HepG2 (cell line): ENCODE measurements around the gene RGS13. TPM values are rescaled to one million over a fixed set of nuclear protein-coding genes. Genes with fewer than 3 reads are reported as not detected.

Experiments used
- ATAC-seq: fragments of 200-7000 bp; cut with Tn5 transposase; 3 replicates; pipeline ENCODE4 v1.9.1; 2020; ENCODE audit warnings: mild to moderate bottlenecking, moderate library complexity
- BruUV-seq: library from RNA; stranded (reverse); fragments of 400-500 nt; replicated peaks from 2 replicates; lab custom pipeline; 2021; lab: Mats Ljungman, UMichigan
- CTCF ChIA-PET: fragments of 300-600 bp; formaldehyde crosslinking; extraction: SDS; loops from one replicate; lab custom pipeline; 2021; ENCODE audit warnings: low total read pairs, inconsistent platforms, low intra/inter-chr PET ratio; lab: Yijun Ruan, JAX
- POLR2A ChIA-PET: fragments of 350-600 bp; sonication (Branson Sonifier 250); formaldehyde crosslinking; loops from one replicate; lab custom pipeline; 2020; ENCODE audit warnings: antibody characterized with exemption, inconsistent platforms; lab: Yijun Ruan, JAX
- DNase-seq: peaks from one replicate; pipeline ENCODE4 v3.0.0-alpha.2; 2015; ENCODE audit warnings: low spot score
- FAIRE-seq: peaks from 3 replicates; lab custom pipeline; 2011; peaks lifted over from hg19 to GRCh38; lab: Jason Lieb, UNC
- H2AFZ ChIP-seq: one replicate; pipeline ENCODE4 v1.6.1; 2011; ENCODE audit warnings: low read length, inconsistent platforms
- H3K27ac ChIP-seq: fragments of 300-600 bp; 3 replicates; pipeline ENCODE4 v1.8.0; 2011; ENCODE audit warnings: mixed run types, mild to moderate bottlenecking, mixed read lengths, low read length, inconsistent platforms; ENCODE audit not compliant: insufficient read depth; ENCODE audit errors: extremely low read length
- H3K27me3 ChIP-seq, 2 experiments: fragments of 200-600 bp in 1 of 2; 2 replicates in 1 of 2; 3 replicates in 1 of 2; pipeline versions ENCODE4 v1.6.0 to v1.8.0; 2011; ENCODE audit warnings: low read length in 2 of 2, mild to moderate bottlenecking in 2 of 2, moderate library complexity in 2 of 2, inconsistent platforms in 1 of 2; ENCODE audit not compliant: insufficient read depth in 2 of 2, control insufficient read depth in 1 of 2
- H3K36me3 ChIP-seq, 2 experiments: fragments of 200-600 bp in 1 of 2; replicated peaks in 1 of 2; 2 replicates in 1 of 2; 3 replicates in 1 of 2; pipeline versions ENCODE4 v1.5.1 to v1.8.0; 2011; ENCODE audit warnings: low read length in 2 of 2, inconsistent platforms in 1 of 2; ENCODE audit not compliant: insufficient read depth in 2 of 2, control insufficient read depth in 1 of 2
- H3K4me1 ChIP-seq: 2 replicates; pipeline ENCODE4 v1.5.1; 2012; ENCODE audit warnings: low read length, inconsistent platforms; ENCODE audit not compliant: insufficient read depth
- H3K4me2 ChIP-seq: 2 replicates; pipeline ENCODE4 v1.6.0; 2011; ENCODE audit warnings: low read depth, low read length, inconsistent platforms
- H3K4me3 ChIP-seq, 3 experiments: fragments of 200-600 bp in 1 of 3; sonication (generic), shearing (Covaris generic) in 1 of 3; replicated peaks in 1 of 3; 2 replicates each; pipeline ENCODE4 v1.5.1; 2011 to 2016; ENCODE audit warnings: low read length in 3 of 3, inconsistent platforms in 2 of 3, low read depth in 2 of 3, mild to moderate bottlenecking in 2 of 3, control low read depth in 1 of 3, mixed read lengths in 1 of 3; ENCODE audit not compliant: insufficient read depth in 1 of 3
- H3K79me2 ChIP-seq: one replicate; pipeline ENCODE4 v1.6.1; 2011; ENCODE audit warnings: low read length, inconsistent platforms; ENCODE audit not compliant: insufficient read depth
- H3K9ac ChIP-seq: 2 replicates; pipeline ENCODE4 v1.6.0; 2011; ENCODE audit warnings: mild to moderate bottlenecking, low read depth, low read length, inconsistent platforms; ENCODE audit not compliant: insufficient read depth
- H3K9me3 ChIP-seq: 2 replicates; pipeline ENCODE4 v1.5.1; 2012; ENCODE audit warnings: mild to moderate bottlenecking, low read length
- H4K20me1 ChIP-seq: 2 replicates; pipeline ENCODE4 v1.6.0; 2011; ENCODE audit warnings: inconsistent platforms, mild to moderate bottlenecking, low read length, moderate library complexity; ENCODE audit not compliant: insufficient read depth
- ARHGAP35 ChIP-seq: sonication (generic); formaldehyde crosslinking; IDR thresholded peaks from 2 replicates; pipeline ENCODE4 v1.9.0; 2022; ENCODE audit warnings: mild to moderate bottlenecking, inconsistent platforms, moderate library complexity, missing genetic modification reagents, borderline replicate concordance
- CREM ChIP-seq, 2 experiments: sonication (generic) in 1 of 2; formaldehyde crosslinking in 1 of 2; IDR thresholded peaks; 2 replicates each; pipeline versions ENCODE4 v1.4.0 to v1.6.1; 2016 to 2020; ENCODE audit warnings: antibody characterized with exemption in 1 of 2, mild to moderate bottlenecking in 1 of 2, missing genetic modification reagents in 1 of 2
- DPF2 ChIP-seq: sonication (generic); formaldehyde crosslinking; IDR thresholded peaks from 2 replicates; pipeline ENCODE4 v1.4.0; 2020; ENCODE audit warnings: mild to moderate bottlenecking, low read depth, missing genetic modification reagents, borderline replicate concordance
- RNF2 ChIP-seq: fragments of 450-650 bp; conservative IDR thresholded peaks from 2 replicates; pipeline ENCODE4 v1.6.1; 2016; ENCODE audit warnings: low read depth
- ZFYVE20 ChIP-seq: sonication (generic); formaldehyde crosslinking; IDR thresholded peaks from 2 replicates; pipeline ENCODE4 v1.8.0; 2023; ENCODE audit warnings: low read depth, mild to moderate bottlenecking, moderate library complexity, missing genetic modification reagents, borderline replicate concordance
- ZNF563 ChIP-seq: sonication (generic); formaldehyde crosslinking; IDR thresholded peaks from 2 replicates; pipeline ENCODE4 v1.8.0; 2022; ENCODE audit warnings: mild to moderate bottlenecking, moderate library complexity, missing genetic modification reagents
- ZNF770 ChIP-seq: sonication (generic); formaldehyde crosslinking; IDR thresholded peaks from 2 replicates; pipeline ENCODE4 v1.5.0; 2020; ENCODE audit warnings: mild to moderate bottlenecking, missing genetic modification reagents
- WGBS: methylation state at CpG from one replicate; pipeline ENCODE4 v1.1.6; 2017; ENCODE audit warnings: low lambda C conversion rate; 5-methylcytosine and 5-hydroxymethylcytosine counted together
- in situ Hi-C: cut with HindIII; loops from 2 replicates; pipeline ENCODE4 v1.10.0; 2017; ENCODE audit warnings: low pct_unique_long_range_greater_than_20kb; ENCODE audit not compliant: extremely low pct_ligation_motif_present
- intact Hi-C: fragments of 100-400 bp; cut with micrococcal nuclease; formaldehyde crosslinking; loops from one replicate; pipeline ENCODE4 v1.10.0; 2022; ENCODE audit not compliant: unreplicated experiment
- polyA plus RNA-seq, 8 experiments: library from polyadenylated mRNA; depleted of rRNA in 3 of 8; stranded (reverse) in 7 of 8; unstranded in 1 of 8; fragments of >200 nt; fragmentation: Illumina TruSeq in 4 of 8; extraction: Trizol in 4 of 8; gene quantifications; 2 replicates each; pipeline versions ENCODE4 v1.2.1 to v1.2.3, GENCODE V29; 2011 to 2016; ENCODE audit warnings: low read depth in 4 of 8, missing spikeins in 1 of 8, mixed read lengths in 1 of 8; ENCODE audit not compliant: insufficient read depth in 1 of 8
- total RNA-seq, 5 experiments: library from RNA; depleted of rRNA; stranded (reverse); fragments of >200 nt; fragmentation: Illumina TruSeq; extraction: Trizol; gene quantifications; 2 replicates each; pipeline ENCODE4 v1.2.3, GENCODE V29; 2016; ENCODE audit warnings: low read depth in 1 of 5
- TF ChIP-seq, protein P1 (sequence below): IDR thresholded peaks from 2 replicates; pipeline ENCODE4 v1.6.1; 2016; ENCODE audit warnings: missing biosample characterization, missing genetic modification reagents, low read depth

The RGS13 gene
- total and polyA plus RNA-seq, 2 of the 13 experiments (the other 11 are each of a cell fraction or from before 2014, with no cell fraction given), result not detected

DNA sequence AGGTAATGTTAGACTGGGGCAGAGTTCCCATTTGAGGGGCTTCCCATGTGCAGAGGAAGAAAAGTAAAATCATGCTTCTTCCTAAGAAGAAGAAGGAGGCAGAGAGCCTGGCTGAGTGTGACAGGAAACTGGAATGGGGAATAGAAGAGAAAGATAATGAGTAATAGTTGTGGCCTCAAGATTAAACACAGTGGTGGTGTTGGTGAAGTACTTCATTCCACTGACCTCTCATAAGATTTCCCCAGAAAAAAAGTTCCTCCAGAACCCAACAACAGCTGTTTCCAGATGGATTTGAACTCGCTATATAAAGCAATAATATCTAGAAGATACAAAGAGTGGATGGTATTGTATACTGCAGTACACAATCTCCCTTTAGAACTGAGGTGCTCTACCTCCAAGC, 47.4 kb upstream of the RGS13 start:
- Histone ChIP-seq H4K20me1 (no peaks in the 10 kb centered on the region), H3K79me2 (no peaks in the 10 kb centered on the region), H3K4me3 (no peak overlapping the region), H2AFZ (no peak overlapping the region), H3K4me2 (no peak overlapping the region), H3K9ac (no peak overlapping the region), H3K36me3 (no peaks in the 10 kb centered on the region), H3K4me1 (no peaks in the 10 kb centered on the region), H3K27me3 (no peaks in the 10 kb centered on the region), H3K9me3 (no peaks in the 10 kb centered on the region), H3K27ac (no peak overlapping the region)
- FAIRE-seq (no peak), ATAC-seq (no peak), DNase-seq (no peak)
- POLR2A ChIA-PET, result no interaction called here
- TF ChIP-seq, protein P1, sequence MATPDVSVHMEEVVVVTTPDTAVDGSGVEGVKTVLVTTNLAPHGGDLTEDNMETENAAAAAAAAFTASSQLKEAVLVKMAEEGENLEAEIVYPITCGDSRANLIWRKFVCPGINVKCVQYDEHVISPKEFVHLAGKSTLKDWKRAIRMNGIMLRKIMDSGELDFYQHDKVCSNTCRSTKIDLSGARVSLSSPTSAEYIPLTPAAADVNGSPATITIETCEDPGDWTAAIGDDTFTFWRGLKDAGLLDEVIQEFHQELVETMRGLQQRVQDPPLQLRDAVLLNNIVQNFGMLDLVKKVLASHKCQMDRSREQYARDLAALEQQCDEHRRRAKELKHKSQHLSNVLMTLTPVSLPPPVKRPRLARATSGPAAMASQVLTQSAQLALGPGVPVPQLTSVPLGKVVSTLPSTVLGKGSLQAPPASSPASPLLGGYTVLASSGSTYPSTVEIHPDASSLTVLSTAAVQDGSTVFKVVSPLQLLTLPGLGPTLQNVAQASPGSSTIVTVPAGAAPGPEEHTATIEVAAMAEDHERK (CRISPR knock-in tag), result no peak
- TF ChIP-seq ZNF563 (CRISPR knock-in tag) (no peak), ZNF770 (no peak), RNF2 (no peak), ARHGAP35 (CRISPR knock-in tag) (no peak), CREM (IDR thresholded peaks at IDR 0.05) (no peak), CREM (CRISPR knock-in tag; IDR thresholded peaks at IDR 0.05) (no peak), DPF2 (CRISPR knock-in tag) (no peak), ZFYVE20 (CRISPR knock-in tag) (no peak)
- WGBS, result 36% methylated on average over 1 of the region's 1 CpG
- intact Hi-C loops (no loop called here), in situ Hi-C loops (no loop called here)
- no TSS peak for BruUV-seq
- CTCF ChIA-PET, result no interaction called here
